GM23338 (cell line): ENCODE measurements around the gene NLGN1. TPM values are rescaled to one million over a fixed set of nuclear protein-coding genes. Genes with fewer than 3 reads are reported as not detected.

Source experiments
- ATAC-seq: fragments of 200-7000 bp; cut with Tn5 transposase; 3 replicates; pipeline ENCODE4 v1.9.1; 2020
- DNase-seq: peaks from one replicate; pipeline ENCODE4 v3.0.0-alpha.2; 2015; ENCODE audit warnings: low spot score
- H2AFZ ChIP-seq: fragments of 200-600 bp; sonication (generic); 2 replicates; pipeline ENCODE4 v1.8.0; 2016; ENCODE audit warnings: antibody characterized with exemption, mild to moderate bottlenecking, moderate library complexity
- H3F3A ChIP-seq: fragments of 200-600 bp; sonication (generic); replicated peaks from 2 replicates; pipeline ENCODE4 v1.8.0; 2017; ENCODE audit warnings: antibody characterized with exemption, mixed run types, low read depth
- H3K27ac ChIP-seq: fragments of 200-600 bp; sonication (generic); 2 replicates; pipeline ENCODE4 v1.6.1; 2016; ENCODE audit warnings: low read depth
- H3K27me3 ChIP-seq: fragments of 200-600 bp; sonication (generic); 2 replicates; pipeline ENCODE4 v1.8.0; 2016; ENCODE audit warnings: mild to moderate bottlenecking, mixed run types, moderate library complexity; ENCODE audit not compliant: insufficient read depth
- H3K36me3 ChIP-seq: fragments of 200-600 bp; sonication (generic); 2 replicates; pipeline ENCODE4 v1.8.0; 2016; ENCODE audit warnings: mild to moderate bottlenecking; ENCODE audit not compliant: insufficient read depth
- H3K4me1 ChIP-seq: fragments of 200-600 bp; sonication (generic); 2 replicates; pipeline ENCODE4 v1.8.0; 2016; ENCODE audit warnings: mild to moderate bottlenecking, moderate library complexity; ENCODE audit not compliant: insufficient read depth
- H3K4me2 ChIP-seq: fragments of 200-600 bp; sonication (generic); 2 replicates; pipeline ENCODE4 v1.7.1; 2017; ENCODE audit warnings: mixed run types
- H3K4me3 ChIP-seq: fragments of 200-600 bp; sonication (generic); 2 replicates; pipeline ENCODE4 v1.6.1; 2016; ENCODE audit warnings: mixed run types
- H3K79me2 ChIP-seq: fragments of 200-600 bp; sonication (generic); replicated peaks from 2 replicates; pipeline ENCODE4 v1.8.0; 2017; ENCODE audit warnings: mild to moderate bottlenecking; ENCODE audit not compliant: insufficient read depth
- H3K9me2 ChIP-seq: fragments of 200-600 bp; sonication (generic); 2 replicates; pipeline ENCODE4 v1.8.0; 2017; ENCODE audit not compliant: insufficient read depth
- H4K20me1 ChIP-seq: fragments of 200-600 bp; sonication (generic); replicated peaks from 2 replicates; pipeline ENCODE4 v1.8.0; 2017; ENCODE audit warnings: mild to moderate bottlenecking; ENCODE audit not compliant: insufficient read depth
- H3K27ac Mint-ChIP-seq: 2 replicates; pipeline ENCODE4 v1.8.0; 2020; ENCODE audit warnings: inconsistent platforms, mild to moderate bottlenecking, moderate library complexity, mixed read lengths
- H3K27me3 Mint-ChIP-seq: 3 replicates; pipeline ENCODE4 v1.8.0; 2022; ENCODE audit warnings: low read depth, mild to moderate bottlenecking, moderate library complexity, mixed read lengths, inconsistent platforms; ENCODE audit not compliant: insufficient read depth, poor library complexity
- H3K36me3 Mint-ChIP-seq: 3 replicates; pipeline ENCODE4 v1.8.0; 2021; ENCODE audit warnings: low read depth, mild to moderate bottlenecking, inconsistent platforms, moderate library complexity, mixed read lengths
- H3K4me1 Mint-ChIP-seq: 3 replicates; pipeline ENCODE4 v1.8.0; 2020; ENCODE audit warnings: mild to moderate bottlenecking, inconsistent platforms, mixed read lengths
- H3K4me3 Mint-ChIP-seq: 3 replicates; pipeline ENCODE4 v1.8.0; 2021; ENCODE audit warnings: moderate library complexity, mild to moderate bottlenecking, inconsistent platforms, mixed read lengths
- H3K9me3 Mint-ChIP-seq: 3 replicates; pipeline ENCODE4 v1.8.0; 2020; ENCODE audit warnings: moderate library complexity, mild to moderate bottlenecking, inconsistent platforms, mixed read lengths
- CREB1 ChIP-seq: fragments of 250-450 bp; sonication (Bioruptor Pico); IDR thresholded peaks from 2 replicates; pipeline ENCODE4 v1.5.0; 2020; ENCODE audit warnings: low read depth, mild to moderate bottlenecking, moderate library complexity
- CTCF ChIP-seq, 2 experiments: fragments of 200-600 bp in 1 of 2; sonication (generic) in 1 of 2; conservative IDR thresholded peaks; 2 replicates each; pipeline versions ENCODE4 v1.5.1 to v1.6.1; 2016 to 2017; ENCODE audit warnings: antibody characterized with exemption in 2 of 2, low read depth in 2 of 2, mild to moderate bottlenecking in 2 of 2, moderate library complexity in 1 of 2
- EZH2 ChIP-seq: fragments of 200-600 bp; sonication (generic); IDR thresholded peaks from one replicate; pipeline ENCODE4 v1.8.0; 2017; ENCODE audit warnings: antibody characterized with exemption, mild to moderate bottlenecking, low read depth; ENCODE audit not compliant: unreplicated experiment
- EZH2phosphoT487 ChIP-seq: fragments of 200-600 bp; sonication (generic); IDR thresholded peaks from one replicate; pipeline ENCODE4 v1.8.1; 2018; ENCODE audit warnings: antibody characterized with exemption; ENCODE audit not compliant: unreplicated experiment
- JUNB ChIP-seq: IDR thresholded peaks from one replicate; pipeline ENCODE4 v1.6.1; 2016; ENCODE audit warnings: antibody characterized with exemption; ENCODE audit not compliant: unreplicated experiment
- NANOG ChIP-seq: IDR thresholded peaks from 2 replicates; pipeline ENCODE4 v1.6.1; 2016; ENCODE audit warnings: antibody characterized with exemption, borderline replicate concordance
- POLR2AphosphoS5 ChIP-seq: IDR thresholded peaks from 2 replicates; pipeline ENCODE4 v1.6.1; 2016; ENCODE audit warnings: antibody characterized with exemption, low read depth
- STAT1 ChIP-seq: IDR thresholded peaks from one replicate; pipeline ENCODE4 v1.6.1; 2016; ENCODE audit warnings: antibody characterized with exemption; ENCODE audit not compliant: unreplicated experiment
- ZNF114 ChIP-seq: fragments of 250-450 bp; sonication (Bioruptor Pico); IDR thresholded peaks from 2 replicates; pipeline ENCODE4 v1.5.0; 2020; ENCODE audit warnings: mild to moderate bottlenecking, moderate library complexity
- ZNF331 ChIP-seq: fragments of 250-450 bp; sonication (Bioruptor Pico); IDR thresholded peaks from 2 replicates; pipeline ENCODE4 v1.5.0; 2020; ENCODE audit warnings: low read depth, mild to moderate bottlenecking, moderate library complexity
- ZNF462 ChIP-seq: fragments of 250-450 bp; sonication (Bioruptor Pico); IDR thresholded peaks from 2 replicates; pipeline ENCODE4 v1.5.0; 2020; ENCODE audit warnings: mild to moderate bottlenecking, moderate library complexity
- polyA plus RNA-seq: library from polyadenylated mRNA; unstranded; fragments of >200 nt; fragmentation: Nextera tagmentation; extraction: Ambion mirVana; gene quantifications from 2 replicates; pipeline ENCODE4 v1.2.1, GENCODE V29; 2016
- total RNA-seq: library from RNA; depleted of rRNA; stranded (reverse); fragments of >200 nt; shearing (Covaris generic); gene quantifications from 2 replicates; pipeline ENCODE4 v1.2.3, GENCODE V29; 2014
- TF ChIP-seq, protein P1 (sequence below): IDR thresholded peaks from one replicate; pipeline ENCODE4 v1.6.1; 2018; ENCODE audit warnings: antibody characterized with exemption; ENCODE audit not compliant: unreplicated experiment
- TF ChIP-seq, protein P2 (sequence below): IDR thresholded peaks from 2 replicates; pipeline ENCODE4 v1.6.1; 2016; ENCODE audit warnings: antibody characterized with exemption

NLGN1 gene
- total and polyA plus RNA-seq, 2 experiments from 2014 or later, result 6.5 to 18.6 TPM

GRCh38 chr3:174083706-174084105 lies 686.2 kb downstream of the NLGN1 start:
- H3K4me2 ChIP-seq, result no peak overlapping the region
- H3F3A ChIP-seq, result no peaks in the 10 kb centered on the region

More at GRCh38 chr3:174083706-174084105, 686.2 kb downstream of the NLGN1 start:
- Histone ChIP-seq H3K9me2 (no peaks in the 10 kb centered on the region), H3K79me2 (no peaks in the 10 kb centered on the region), H2AFZ (no peak overlapping the region), H3K4me1 (no peaks in the 10 kb centered on the region; the same call in 1 of the 2 replicates), H4K20me1 (no peaks in the 10 kb centered on the region), H3K4me3 (no peak overlapping the region), H3K27ac (no peak overlapping the region), H3K36me3 (no peaks in the 10 kb centered on the region), H3K27me3 (no peaks in the 10 kb centered on the region)
- DNase-seq, result no peak
- TF ChIP-seq, protein P1, sequence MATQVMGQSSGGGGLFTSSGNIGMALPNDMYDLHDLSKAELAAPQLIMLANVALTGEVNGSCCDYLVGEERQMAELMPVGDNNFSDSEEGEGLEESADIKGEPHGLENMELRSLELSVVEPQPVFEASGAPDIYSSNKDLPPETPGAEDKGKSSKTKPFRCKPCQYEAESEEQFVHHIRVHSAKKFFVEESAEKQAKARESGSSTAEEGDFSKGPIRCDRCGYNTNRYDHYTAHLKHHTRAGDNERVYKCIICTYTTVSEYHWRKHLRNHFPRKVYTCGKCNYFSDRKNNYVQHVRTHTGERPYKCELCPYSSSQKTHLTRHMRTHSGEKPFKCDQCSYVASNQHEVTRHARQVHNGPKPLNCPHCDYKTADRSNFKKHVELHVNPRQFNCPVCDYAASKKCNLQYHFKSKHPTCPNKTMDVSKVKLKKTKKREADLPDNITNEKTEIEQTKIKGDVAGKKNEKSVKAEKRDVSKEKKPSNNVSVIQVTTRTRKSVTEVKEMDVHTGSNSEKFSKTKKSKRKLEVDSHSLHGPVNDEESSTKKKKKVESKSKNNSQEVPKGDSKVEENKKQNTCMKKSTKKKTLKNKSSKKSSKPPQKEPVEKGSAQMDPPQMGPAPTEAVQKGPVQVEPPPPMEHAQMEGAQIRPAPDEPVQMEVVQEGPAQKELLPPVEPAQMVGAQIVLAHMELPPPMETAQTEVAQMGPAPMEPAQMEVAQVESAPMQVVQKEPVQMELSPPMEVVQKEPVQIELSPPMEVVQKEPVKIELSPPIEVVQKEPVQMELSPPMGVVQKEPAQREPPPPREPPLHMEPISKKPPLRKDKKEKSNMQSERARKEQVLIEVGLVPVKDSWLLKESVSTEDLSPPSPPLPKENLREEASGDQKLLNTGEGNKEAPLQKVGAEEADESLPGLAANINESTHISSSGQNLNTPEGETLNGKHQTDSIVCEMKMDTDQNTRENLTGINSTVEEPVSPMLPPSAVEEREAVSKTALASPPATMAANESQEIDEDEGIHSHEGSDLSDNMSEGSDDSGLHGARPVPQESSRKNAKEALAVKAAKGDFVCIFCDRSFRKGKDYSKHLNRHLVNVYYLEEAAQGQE, result no peak
- TF ChIP-seq, protein P2, sequence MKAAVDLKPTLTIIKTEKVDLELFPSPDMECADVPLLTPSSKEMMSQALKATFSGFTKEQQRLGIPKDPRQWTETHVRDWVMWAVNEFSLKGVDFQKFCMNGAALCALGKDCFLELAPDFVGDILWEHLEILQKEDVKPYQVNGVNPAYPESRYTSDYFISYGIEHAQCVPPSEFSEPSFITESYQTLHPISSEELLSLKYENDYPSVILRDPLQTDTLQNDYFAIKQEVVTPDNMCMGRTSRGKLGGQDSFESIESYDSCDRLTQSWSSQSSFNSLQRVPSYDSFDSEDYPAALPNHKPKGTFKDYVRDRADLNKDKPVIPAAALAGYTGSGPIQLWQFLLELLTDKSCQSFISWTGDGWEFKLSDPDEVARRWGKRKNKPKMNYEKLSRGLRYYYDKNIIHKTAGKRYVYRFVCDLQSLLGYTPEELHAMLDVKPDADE, result no peak
- TF ChIP-seq STAT1, result no peak
- no peak for TF ChIP-seq ZNF462 (CRISPR knock-in tag)
- TF ChIP-seq EZH2, result no peak
- TF ChIP-seq NANOG, result no peak
- no peak for TF ChIP-seq ZNF114
- no peak for TF ChIP-seq ZNF331 (CRISPR knock-in tag)
- no peak for TF ChIP-seq CREB1 (CRISPR knock-in tag)
- no peak for TF ChIP-seq EZH2phosphoT487
- no peak for TF ChIP-seq POLR2AphosphoS5
- TF ChIP-seq JUNB, result no peak
- no peak for TF ChIP-seq CTCF (conservative IDR thresholded peaks at IDR 0.05; ENCODE audit: low read depth in 2 of 2)
- Mint-ChIP-seq H3K36me3 (no peaks in the 10 kb centered on the region), H3K4me3 (no peak overlapping the region), H3K4me1 (no peaks in the 10 kb centered on the region; the same call in 2 of the 3 replicates), H3K27ac (peak overlapping the region; percentile 62), H3K9me3 (no peaks in the 10 kb centered on the region), H3K27me3 (peaks cover 2% of the 10 kb centered on the region)
- no peak for ATAC-seq
